GM19023 (cell line): Measurements from ENCODE around the gene DIPK1C.

ENCODE experiments used
- ATAC-seq: cut with Tn5 transposase; IDR thresholded peaks from one replicate; pipeline ENCODE4 v1.9.1; 2021; ENCODE audit warnings: mild to moderate bottlenecking, moderate library complexity; ENCODE audit not compliant: unreplicated experiment

DIPK1C gene

DNA sequence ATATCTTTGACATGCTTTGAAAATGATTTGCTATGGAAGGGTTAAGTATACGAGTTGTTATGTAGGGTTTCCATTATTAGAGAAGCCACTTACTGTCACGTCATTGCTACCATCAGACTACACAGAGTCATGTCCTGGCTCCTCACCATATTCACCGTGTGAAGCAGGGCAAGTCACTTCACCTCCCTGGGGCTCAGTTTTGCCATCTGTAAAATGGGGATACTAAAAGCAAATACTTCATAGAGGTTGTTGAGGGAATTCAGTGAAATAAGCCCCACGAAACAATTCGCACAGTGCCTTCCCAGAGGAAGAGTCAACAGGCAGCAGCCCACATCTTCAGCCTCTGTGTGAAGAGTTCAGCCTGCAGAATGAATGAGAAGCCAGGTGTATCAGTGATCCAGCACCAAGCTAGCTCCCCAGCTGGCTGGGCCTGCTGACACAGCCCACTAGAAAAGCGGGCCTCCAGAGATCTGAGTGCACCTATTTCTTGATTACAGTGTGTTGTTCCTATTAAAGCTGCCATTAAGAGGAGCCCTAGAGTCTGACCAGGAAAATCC lies 3.4 kb downstream of the DIPK1C start:
- ATAC-seq = no peak

DNA sequence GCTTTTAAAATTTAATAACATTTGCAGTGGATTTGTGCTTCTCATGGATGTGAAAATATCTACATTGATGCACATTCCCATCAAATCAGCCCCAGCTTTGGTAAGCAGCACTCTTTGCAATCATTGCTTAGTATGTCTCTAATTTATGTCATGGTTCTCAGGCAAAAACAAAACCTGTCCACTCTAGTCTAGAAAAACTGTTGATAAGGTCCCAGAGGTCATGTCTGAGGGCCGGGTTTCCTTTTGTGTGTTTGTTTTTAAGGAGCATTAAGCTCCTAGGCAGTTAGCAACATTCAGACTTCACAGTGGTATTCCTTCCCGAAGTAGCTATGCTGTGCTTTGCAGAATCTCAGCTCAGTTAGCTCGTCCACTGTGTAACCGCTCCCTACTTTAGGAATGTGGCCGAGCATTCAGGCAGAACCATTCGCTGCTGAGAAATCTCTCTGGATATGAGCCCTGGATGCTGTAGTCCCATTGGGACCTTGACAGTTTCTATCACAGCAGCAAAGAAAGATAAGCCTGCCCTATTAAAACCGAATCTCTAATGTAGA lies 4.0 kb downstream of the DIPK1C start:
- ATAC-seq = no peak

DNA sequence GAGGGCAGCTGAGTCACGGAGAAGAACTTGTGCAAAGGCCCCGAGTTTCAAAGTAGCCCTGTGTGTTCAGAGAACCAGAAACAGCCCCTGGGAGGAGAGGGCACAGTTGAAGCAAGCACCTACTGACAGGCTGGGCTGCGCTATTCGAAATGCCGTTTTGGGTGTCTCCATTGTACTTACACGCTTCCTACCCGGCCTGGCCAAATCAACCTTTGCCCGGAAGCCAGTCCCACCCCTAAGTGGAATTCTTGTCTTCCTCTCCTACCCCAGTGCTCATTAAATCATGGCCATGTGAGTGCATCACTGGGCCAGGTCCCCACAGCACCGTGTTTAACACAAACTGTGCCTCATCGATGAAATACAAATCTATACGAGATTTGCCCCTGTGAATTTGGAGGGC lies 6.0 kb downstream of the DIPK1C start:
- no peak for ATAC-seq

DNA sequence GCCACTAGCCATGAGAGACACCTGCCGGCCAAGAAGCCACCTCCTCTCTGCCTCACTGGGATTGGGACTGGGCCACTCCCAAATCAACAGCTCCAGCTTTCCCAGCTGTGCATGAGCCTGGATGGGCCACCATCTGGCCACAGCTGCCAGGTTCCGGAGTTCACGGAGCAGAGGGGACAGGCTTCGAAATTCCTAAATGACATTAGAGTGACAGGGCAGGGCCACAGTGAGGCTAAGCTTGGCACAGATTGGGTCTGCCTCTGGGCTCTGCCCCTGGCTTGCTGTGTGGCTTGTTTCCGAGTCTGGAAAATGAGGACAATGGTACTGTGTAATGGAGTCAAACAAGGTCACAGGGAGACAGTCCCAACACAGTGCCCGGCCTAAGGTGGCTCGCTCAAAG lies 6.5 kb downstream of the DIPK1C start:
- ATAC-seq = no peak

DNA sequence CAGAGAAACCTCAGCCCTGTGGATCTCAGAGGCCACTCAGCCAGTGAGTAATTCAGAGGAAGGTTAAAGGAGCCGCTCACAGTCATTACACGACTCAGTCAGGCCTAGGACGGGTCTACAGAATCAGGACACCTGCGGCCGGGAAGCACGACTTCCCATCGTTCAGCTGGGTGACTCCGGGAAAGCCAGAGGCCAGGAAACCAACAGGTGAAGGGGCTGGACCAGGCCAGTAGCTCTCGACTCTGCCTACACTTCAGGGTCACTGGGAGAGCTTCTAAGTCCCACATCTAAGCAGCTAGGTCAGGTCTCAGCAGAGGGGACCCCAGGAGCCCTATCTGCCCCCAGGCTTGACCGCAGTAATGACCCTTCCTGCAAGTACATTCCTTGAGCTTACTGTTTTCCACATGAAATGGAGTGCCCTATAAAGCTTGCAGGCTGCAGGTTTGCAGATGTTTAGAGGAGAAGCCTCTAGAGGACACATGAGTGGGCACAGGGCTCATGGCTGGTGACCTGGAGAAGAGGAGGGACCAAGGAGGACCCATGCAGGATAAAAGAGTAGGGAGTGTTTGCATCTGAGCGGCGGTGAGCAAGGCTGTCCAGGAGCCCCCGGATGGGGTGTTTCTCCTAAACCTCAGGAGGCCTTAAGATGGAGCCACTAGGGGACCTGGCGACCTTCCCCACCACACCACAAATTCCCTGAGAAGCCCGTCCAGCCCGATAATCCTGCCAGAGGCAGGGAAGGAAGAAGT lies 9.5 kb downstream of the DIPK1C start:
- no peak for ATAC-seq

DNA sequence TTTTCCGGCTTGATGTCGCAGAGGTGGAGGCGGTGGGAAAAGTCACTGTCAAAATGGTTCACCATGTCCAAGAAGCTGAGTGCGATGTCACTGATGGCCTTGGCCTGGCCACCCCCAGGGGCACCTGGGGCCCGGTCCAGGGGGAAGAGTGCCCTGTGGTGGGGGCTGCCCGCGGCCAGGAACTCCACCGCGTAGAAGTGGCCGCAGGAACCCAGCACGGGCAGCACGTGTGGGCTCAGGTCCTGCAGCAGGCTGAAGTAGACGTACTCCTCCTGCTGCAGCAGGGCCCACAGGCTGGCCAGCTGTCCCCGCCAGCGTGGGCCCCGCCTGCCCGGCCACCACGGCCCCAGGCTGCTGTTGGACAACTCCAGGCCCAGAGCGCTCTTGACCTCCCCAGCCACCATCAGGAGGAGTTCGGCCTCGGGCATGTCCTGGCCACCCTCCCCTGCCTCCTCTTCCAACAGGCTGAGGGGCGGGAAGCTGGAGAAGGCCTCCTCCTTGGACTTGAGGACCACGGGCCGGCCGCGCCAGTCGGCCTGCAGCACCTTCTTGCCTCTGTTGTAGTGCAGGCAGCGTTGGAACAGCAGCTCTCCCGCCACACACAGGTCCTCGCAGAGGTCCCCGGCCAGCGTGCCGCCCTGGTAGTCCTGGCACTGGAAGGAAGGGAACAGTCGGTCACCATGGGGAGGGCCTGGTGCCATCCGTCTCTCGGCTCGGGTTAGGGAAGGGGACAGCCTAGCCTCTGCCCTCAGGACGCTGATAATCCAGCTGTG lies 10.3 kb downstream of the DIPK1C start:
- ATAC-seq = no peak

DNA sequence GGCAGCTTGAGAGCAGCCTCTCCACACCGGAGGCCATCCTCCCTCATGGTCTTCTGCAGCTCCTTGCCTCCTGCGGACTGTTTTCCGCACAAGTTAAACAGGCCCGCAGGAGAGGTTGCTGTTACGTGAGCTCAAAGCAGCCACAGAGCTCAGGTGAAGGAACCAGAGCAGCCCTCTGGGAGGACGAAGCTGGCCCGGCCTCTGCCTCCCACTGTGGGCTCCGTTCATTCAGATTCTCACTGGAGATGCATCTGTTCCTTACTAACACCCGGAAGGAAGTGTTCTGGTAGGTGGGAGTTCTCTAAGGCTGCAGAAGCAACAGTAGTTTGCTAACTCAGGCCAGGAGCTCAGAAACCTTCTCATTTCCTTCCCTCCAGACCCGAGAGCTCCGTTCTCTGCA lies 10.9 kb downstream of the DIPK1C start:
- no peak for ATAC-seq

DNA sequence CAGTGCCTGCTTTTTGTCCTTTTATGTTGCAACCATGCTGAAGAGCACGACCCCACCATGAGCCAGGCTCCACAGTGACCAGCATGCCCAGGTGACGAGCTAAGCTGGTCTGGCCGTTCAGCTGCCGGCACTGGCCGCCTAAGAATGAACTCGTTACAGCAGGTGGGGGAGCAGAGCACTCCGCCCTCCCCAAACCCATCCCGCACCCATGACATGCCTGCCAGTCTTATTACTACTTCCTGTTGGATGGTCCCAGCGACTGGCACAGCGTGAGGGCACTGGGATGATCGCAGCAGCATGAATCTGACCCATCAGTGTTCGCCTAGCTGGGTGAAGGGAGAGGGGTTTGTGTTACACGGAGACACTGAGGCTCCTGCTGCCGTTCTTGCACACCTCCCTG lies 11.5 kb downstream of the DIPK1C start:
- no peak for ATAC-seq

DNA sequence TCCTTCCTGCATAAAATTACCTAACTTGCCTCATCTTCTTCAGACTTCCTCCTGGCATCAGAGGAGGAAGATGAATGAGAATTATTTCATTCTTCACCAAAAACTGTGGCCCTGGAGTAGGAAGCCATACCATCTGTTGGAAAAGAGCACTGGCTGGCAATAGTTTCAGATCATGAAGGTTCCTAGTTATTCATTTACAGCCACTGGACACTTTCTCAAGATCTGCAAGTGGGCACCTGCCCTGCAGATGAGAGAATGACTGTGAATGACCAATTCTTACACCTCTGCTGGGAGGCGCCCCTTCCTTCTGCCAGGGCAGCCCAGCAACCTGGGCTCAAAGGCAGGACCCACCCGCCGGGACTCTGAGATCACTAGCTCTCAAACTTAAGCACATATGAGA lies 13.0 kb downstream of the DIPK1C start:
- no peak for ATAC-seq

DNA sequence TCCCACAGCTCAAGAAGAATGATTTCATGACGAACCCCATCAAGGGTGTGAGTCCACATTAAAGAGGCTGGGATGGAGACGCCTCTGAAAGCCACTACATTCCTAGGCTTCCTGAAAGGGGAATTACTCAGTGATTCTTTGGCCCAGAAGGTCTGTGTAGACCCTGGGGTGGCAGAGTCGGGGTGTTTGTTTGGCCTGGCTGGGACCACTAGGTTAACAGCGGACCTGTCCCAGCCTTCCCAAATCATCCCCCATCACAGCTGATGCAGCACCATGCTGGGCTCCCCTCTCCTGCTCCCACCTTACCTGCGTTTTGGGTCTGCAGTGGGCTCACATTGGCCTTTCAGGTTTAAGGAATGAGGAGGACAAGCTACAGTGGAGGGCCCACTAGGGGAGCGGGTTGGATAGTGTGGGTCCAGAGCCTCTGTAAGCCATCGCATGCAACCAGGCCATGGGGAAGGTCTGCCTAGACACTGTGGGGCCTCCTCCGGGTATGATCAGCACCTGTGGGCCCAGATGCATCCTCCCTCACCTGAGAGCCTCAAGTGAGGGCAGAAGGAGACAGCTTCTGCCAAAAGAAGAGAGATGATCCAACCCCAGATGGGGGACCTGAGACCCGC lies 16.2 kb downstream of the DIPK1C start:
- no peak for ATAC-seq

DNA sequence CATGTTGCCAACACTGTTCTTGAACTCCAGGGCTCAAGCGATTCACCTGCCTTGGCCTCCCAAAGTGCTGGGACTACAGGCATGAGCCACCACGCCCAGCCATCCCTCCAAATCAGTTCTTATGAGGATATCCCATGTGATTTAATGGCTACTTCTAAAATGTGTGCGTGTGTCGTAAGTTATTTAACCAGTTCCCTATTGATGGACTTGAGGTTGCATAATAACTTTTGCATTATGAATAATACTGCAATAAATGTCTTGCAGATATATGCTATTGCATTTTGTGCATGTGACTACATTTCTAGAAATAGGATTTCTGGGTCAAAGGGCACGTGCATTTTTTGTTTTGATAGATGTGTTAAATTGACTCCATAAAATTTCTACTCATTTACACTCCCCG lies 19.0 kb downstream of the DIPK1C start:
- ATAC-seq = no peak

DNA sequence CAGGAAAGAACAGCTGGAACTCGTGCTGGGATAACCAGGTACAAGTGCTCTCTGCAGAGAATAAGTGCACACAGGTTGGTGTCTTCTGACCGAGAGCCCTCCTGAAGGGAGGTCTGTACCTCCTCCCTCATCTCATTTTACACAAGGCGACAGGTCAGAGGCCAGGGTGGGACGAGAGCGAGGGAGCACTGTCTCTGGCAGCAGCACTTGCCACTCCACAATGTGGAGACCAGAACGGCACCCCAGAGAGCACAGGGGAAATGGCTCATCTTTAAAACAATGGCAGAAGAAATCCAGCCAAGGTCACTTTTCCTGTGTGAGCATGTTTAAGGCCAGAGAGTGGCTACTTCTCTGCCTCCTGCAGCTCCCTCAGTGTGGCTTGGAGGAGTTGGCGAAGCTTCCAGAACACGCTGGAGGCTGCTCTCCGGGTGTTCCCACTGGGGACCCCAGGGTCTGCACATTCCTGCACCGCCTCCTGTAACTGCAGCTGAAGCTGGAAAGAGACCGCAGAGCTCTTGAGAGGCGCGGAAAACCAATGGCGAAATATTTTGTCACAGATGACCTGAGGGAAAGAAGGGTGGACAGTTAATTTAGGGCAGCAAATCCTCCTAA lies 20.8 kb downstream of the DIPK1C start:
- no peak for ATAC-seq

DNA sequence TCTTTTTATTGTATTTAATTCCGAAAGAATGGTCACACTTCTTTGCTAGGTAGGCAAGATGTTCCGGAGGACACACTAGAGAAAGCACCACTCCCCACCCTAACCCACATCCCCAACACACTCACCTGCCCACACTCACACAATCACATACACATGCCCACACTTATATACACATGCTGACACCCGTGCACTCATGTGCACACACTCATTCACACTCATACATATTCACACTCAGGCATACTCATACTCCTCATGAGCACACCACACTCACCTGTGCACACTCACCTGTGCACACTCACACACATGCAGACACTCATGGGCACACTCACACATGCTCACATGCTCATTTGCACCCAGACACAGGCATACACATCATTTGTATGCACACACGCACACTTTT lies 21.4 kb downstream of the DIPK1C start:
- no peak for ATAC-seq

DNA sequence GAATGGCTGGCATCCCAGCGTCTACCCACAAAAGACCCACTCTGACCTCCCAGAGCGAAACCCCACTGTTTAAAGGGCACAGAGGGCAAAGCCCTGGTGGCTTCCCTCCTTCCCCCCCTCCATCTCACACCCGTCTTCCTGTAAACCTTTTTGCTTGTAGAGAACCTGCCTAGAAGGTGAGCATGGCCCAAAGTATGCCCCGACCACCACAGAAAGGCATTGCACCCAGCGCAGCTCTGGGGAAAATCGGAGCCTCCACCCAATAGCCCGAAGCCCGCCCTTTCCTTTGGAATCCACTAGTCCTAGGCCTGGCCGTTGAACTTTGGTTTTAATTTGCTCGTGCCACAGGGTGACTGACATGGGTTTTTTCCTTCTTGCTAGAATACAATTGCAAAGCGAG lies 22.6 kb downstream of the DIPK1C start:
- no peak for ATAC-seq

DNA sequence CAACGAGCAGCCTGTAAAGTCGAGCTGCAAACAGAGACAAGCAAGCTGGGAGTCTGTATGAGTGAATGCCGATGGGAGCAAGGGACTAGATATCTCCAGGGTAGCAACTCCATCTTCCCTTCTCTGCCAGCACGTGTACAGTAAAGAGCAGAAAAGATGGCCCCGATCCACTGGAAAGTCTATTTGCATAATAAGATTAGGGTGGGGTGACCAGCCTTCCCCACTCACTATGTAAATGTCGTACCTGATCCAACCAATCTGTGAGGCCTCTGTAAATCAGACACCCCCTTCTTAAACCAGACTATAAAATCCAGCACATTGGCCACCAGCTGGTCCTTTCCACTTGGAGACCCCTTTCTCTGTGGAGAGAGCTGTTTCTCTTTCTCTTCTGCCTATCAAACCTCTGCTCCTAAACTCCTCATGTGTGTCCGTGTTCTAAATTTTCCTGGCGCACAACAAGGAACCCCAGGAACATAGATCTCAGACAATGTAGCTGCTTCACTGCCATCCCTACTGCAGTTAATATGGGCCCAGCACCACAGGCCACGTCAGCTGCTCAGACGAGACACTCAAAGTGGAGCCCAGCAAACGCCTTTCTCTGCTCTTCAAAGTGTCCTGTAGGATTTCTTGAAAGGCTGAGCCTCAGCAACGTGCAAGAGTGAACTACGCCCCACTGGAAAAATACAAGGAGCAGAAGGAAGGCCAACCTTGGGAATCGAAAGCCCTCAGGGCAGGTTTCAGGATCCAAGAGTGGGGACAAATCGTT lies 26.1 kb downstream of the DIPK1C start:
- no peak for ATAC-seq

DNA sequence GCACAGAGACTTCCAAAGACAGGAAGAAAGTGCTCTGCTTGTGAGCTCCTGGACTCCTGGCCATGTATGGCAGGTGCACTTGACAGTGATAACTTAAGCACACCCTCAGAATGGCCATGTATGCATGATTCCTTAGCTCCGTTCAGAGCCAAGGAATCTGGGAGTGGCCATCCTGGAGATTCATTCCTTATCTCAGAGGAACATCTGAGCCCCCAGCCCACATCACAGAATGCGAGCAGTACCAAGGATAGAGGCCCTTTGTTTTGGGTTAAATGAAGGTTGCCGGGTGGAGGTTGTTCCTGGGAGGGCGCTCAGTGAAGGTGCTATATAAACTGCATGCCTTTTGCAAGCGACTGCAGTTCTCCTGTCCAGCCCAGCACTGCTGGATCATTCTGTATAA lies 26.9 kb downstream of the DIPK1C start:
- ATAC-seq = no peak

DNA sequence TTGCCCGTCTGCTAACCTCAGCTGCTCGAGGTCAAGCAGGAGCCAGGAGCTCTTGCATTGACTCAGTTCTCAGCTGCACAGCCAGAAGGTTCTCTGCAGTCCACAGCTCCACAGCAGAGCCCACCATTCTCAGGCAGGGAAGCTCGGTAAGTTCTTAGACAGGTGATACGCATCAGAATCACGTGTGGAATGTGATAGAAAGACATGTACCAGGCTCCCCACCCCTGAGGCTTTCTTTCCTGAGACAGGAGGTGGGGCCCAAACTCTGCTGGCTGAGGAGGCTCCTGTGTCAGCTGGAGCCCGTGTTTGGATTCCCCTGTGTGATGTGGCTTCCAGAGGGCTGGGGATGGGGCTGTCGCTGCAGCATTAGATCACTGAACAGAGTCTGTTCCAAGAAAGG lies 28.0 kb downstream of the DIPK1C start:
- ATAC-seq = no peak

DNA sequence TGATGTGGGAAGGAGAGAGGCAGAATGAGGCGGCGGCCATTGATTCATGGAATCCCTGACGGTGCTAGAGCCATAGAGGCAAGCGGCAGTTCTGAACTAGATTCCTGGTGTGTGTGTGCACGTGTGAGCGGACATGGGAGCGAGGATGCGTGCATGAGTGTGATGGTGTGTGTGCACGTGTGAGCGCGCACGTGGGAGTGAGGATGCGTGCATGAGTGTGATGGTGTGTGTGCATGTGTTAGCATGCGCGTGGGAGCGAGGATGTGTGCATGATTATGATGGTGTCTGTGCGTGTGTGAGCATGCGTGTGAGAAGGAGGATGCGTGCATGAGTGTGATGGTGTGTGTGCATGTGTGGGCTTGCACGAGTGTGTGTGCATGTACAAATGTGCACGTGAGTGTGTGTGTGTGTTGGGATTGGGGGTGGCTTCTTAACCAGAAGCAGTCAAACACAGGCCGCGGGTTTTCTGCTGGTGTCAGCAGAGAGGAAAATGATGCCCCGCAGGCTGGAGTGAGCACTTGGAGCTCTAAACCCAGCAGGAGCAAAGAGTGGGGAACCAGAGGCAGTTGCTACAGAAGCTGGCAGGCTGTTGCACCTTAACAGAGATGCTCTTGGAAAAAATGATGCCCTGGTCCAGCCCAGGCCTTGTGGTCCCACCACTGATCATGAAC lies 29.5 kb downstream of the DIPK1C start:
- no peak for ATAC-seq

DNA sequence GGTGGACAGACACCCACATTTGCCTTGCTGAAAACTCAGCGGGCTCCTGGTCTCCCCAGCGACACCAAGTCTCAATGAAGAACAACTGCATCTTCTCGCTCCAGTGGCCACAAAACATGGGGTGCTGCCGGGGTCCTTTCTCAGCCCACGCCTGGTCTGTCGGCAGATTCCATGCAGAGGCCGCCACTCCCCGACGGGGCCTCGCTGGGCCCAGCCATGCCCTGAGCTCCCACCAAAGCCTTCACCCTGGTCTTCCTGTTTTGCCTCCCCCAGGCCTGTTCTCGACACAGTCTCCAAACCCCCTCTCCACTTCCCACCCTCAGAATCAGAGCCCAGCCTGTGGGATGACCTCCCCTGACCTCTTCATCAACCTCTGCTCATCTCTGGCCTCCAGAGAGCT lies 31.2 kb downstream of the DIPK1C start:
- no peak for ATAC-seq

DNA sequence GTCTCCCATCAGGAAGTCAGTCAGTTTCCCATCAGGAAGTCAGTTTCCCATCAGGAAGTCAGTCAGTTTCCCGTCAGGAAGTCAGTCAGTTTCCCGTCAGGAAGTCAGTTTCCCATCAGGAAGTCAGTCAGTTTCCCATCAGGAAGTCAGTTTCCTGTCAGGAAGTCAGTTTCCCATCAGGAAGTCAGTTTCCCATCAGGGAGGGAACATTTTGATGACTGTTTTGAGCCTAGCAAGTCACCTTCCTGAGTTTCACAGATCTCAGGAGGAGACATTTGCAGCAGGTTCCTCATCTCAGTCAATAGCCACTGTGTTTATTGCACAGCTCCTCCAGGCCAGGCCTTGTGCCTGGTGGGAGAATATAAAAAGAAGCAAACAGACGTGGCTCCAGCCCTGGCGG lies 31.9 kb downstream of the DIPK1C start:
- no peak for ATAC-seq
